GM21515 (cell line): ENCODE measurements around the gene DLG4.

ENCODE experiments used
- ATAC-seq: cut with Tn5 transposase; IDR thresholded peaks from one replicate; pipeline ENCODE4 v1.9.1; 2021; ENCODE audit not compliant: unreplicated experiment

DLG4 gene

DNA sequence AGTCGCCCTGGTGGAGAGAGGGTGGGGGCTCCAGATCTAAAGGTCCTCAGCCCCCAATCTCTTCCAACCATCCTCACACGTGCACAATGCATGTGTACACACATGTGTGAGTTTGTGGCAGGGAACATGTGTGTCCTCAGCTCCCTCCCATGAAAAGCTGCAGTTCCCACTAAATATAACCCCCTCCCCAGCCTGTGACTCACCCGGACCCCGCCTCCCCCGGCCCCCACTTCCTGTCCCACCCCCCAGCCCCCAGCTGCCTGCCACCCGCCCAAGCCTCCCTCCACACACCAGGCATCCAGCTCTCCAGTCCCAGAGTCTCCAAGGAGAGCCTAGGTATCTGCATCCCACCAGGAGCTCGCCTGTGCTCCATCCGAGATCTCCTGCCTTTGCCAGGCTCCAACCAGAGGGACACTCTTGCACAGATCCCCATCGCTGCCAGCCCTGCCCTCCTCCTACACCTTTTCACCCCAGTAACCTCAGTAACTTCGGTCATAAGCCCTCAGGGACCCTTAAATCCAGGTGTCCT lies 3.9 kb downstream of the DLG4 start:
- ATAC-seq, result no peak

DNA sequence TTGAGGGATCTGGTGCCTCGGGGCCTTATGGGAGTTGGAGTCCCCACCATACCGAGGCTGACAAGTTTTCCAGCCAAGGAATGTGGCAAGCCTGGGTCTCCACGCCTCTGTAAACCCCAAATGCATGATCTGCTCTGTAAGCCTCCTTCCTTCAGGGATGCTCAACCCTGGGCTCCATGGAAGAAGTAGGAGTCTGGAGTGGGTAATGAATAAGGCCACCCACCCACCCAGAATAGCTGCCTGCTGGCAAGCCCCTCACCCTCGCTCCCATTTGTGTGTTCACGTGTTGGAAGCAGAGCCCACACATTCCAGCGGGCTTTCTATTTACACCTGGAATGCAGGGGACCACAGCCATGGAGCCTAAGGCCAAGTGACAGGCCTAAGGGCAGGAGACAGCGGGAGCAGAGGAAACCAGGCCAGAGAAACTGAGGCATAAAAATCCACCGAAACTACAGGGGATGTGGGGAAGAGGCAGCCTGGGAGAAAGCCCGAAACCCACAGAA lies 4.4 kb downstream of the DLG4 start:
- ATAC-seq, result no peak

DNA sequence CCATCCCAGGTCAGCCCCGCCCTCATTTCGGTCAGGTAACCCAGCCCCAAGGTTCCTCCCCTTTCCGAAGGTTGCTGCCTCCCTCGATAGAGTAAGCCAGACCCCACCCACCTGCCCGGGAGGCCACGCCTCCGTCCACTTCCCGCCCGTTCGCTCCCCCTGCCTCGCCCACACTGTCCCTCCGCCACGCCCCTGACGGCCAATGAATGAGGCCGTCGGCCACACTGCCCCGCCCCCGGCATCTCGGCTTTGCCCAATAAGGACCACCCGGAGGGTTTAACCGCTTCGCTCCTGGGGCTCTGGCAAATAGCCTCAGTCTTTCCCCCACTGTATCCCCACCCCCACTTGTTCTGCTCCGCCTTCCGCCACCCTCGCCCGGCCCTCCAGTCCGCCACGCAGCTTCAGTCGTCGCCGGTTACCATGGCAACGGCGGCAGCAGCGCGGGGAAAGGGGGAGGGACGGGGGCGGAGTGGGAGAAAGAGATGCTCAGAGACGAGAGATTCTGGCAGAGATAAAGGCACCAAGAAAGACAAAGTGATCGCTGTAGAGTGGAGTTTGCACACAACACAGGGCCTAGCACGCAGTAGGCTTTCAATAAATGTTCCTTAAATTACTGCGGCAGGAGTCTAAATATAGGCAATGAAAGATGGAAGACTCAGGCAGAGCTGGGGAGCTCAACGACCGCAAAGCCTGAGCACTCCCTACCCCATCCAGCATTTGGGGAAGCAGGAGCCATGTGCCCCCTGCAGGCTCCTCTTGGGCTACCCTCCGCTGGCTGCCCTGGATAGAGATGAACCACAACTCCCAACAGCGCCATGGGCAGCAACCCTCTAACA lies 5.1 kb downstream of the DLG4 start:
- peak; percentile 64 for ATAC-seq

DNA sequence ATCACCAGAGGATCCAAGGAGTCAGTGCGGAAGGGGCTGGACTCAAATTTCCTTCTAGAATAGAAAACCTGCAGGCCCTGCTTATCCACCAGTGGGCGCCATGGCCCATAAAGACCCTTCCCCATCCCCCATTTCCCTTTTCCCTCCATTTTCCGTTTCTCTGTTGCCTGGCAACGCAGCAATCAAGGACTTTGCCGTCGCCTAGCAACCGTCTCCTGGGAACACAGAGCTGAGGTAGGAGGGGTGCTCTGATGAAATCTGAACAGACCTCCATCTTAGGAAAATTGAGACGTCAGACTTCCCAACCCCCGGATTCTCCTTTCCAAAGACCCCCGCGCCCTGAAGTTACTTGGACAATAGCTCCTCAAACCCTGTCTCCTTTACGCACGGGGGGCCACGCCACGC lies 5.7 kb downstream of the DLG4 start:
- no peak for ATAC-seq

DNA sequence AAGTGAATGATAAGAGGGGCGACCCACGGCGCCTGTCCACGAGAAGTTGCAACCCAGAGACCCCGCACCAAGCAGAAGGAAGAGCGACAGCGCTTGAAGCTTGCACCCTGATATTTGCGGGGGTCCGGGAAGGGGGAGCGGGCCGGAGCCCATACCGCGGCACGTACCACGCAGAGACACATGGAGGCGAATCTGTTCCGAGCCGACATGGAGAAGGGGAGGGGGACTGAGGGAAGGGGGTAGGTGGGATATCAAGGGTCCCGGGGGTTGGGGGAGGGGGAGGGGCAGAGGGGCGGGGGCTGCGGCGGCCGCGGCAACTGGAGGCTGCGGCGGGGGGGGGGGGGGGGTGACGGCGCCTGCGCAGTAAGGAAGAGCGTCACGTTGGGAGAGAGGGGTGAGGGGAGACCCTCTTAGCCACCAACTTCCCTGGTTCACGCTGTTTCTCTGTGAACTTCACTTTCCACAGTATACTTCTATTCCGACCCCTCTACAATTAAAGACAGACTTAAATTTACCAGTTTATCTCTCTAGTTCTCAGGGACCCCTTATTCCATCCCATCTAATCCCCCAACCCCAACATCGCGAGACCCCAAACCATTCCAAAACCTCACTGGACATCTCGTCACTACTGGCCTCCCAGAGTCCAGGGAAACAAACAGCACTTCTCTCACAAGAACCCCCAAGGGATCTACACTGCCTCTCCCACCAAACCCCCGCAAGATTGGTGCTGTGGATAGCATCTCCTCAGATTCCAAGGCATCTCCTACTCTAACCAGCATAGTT lies 8.0 kb downstream of the DLG4 start:
- ATAC-seq, result no peak

DNA sequence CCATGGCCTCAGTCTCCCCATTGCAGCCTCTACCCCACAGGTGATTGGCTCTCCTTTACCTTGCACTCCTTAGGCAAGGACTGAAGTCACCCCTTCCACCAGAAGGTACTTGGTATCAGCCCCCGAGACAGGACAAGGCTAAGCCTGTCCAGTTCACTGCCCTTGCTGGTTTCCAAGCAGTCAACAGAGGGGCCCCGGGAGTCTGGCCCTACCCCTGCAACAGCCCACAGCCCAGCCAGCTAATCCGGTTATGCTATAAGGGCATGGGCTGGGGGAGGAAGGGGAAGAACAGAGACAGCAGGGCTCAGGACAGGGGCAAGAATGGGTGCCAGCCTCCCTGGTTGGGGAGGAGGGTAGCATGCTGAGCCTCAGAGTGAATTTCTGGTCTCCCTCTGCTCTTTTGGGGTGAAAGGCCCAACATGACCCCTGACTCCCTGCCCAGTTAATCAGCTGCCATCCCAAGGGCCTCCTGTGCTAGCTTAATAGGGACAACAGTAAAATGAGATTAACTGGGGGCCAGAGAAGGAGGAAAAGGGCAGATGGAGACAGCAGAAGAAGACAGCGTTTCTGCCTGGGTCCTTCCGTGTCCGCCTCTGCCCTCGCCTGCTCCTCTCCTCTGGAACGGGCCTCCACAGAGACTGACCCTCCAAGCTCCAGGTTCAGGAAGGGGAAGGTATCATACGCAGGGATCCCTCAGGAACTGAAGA lies 10.7 kb downstream of the DLG4 start:
- no peak for ATAC-seq

DNA sequence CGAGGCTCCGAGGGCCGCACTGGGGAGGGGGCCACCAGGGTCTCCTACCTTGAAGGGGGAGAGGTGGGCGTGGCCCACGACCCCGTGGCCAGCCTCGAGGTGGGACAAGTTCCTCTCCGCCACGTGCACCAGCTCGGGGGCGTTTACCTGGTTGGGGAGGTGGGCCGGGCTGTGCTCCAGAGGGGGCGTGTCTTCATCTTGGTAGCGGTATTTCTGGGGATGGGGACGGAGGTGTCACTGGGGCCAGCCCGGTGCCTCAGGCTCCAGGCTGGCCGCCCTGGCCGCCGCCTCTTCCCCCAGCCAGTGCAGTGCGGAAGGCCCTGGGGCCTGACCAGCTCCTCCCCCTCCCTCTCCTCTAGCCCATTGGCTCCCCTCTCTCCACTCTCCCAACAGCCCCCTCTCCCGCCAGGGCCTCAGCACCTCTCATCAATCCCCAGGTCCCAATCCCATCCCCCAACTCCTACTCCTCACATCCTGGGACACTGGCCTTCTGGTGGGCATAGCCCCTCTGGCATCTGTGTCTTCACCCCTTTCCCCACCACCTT lies 11.5 kb downstream of the DLG4 start:
- no peak for ATAC-seq

DNA sequence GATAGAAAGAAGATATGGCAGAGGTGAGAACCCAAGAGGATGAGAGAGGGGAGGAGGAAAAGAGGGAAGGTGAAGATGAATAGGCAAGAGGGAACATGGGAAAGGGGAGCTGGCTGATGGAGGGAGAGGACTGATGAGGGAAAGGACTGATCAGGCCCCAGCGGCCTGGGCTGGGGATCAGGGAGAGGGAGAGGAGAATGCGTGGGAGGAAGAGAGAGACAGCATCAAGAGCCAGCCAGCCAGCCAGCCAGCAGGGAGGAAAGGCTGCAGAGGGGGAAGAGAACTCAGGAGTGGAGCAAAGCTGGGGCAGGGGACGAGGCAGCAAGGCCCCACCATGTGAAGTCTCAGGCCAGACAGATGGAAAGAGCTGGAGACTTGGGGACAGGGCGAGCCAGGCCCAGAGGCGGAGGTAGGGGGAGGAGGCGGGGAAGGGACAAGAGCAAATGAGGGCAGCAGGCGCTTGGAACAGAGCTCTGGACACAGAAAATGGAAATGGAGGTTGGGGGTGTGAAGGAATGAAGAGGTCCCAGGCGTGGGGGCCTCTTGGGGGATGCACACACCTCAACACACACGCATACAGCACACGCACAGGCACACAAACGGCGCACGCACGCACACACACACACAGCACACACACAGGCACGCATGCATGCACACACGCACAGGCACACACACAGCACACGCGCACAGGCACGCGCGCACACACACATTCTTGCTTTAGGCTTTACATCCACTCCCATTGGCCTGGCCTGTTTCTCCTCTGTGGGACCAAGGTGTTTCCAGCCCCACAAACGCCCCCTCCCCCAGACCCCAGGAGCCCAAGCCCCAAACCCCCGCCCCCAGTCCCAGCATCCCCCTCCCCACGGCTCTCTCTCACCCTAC lies 12.3 kb downstream of the DLG4 start:
- ATAC-seq, result no peak

DNA sequence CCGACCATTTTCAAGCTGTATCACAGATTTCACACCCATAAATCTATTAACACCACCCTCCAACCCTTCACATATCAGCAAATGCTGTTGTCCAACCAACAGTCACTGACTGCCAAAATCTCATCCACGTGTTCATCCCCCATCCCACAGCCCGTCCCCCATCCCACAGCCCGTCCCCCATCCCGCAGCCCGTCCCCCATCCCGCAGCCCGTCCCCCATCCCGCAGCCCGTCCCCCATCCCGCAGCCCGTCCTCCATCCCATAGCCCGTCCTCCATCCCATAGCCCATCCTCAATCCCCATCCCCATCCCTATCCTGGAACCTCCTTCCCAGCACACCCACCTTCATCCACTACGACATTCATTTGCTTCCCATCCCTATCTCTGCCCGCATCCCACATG lies 14.1 kb downstream of the DLG4 start:
- ATAC-seq, result no peak

DNA sequence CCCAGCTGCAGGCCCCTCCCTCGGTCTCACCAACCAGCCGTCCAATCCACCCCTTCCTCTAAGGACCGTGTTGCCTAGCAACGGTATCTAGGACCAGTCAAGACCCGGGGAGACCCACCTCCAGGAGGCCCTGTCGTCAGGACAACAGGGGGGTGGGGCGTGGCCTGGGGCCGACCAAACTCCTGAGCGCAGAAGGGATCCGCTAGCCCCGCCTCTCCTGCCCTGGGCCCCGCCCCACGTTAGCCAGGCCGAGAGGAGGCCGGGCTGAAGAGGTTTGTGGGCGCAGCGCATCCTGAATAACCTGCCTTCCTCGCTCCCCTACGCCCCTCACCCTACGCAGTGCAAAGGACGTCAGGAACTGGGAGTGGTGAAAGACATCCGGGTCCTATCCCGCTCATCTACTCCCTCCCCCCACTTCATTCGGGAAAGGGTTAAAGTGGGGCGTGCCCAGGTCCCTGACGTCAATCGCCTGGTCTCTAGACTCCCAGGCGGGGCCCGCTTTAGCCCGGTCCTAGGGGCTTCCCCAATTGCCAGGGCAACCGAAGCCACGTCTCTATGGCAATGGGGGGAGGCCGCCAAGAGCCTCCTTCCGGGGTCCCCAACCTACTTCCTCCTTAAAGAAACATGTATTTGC lies 14.7 kb downstream of the DLG4 start:
- peak; percentile 66 for ATAC-seq

DNA sequence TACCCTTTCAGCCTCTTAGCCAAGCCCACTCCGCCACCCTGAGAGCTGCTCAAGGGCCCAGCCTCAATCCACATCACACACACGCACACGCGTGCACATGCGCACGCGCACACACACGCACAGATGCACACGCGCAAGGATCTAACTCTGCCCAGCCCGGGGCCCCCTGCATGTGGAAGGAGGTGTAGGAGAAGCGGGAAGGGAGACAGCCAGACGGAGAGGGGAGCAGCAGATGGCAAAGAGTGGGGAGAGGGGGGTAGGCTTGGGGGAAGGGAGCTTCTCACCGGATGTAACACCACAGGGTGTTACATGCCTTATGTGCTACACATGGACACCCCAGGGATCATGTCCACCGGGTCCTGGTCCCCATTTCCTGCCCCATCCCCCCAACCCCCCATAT lies 15.3 kb downstream of the DLG4 start:
- ATAC-seq, result no peak

DNA sequence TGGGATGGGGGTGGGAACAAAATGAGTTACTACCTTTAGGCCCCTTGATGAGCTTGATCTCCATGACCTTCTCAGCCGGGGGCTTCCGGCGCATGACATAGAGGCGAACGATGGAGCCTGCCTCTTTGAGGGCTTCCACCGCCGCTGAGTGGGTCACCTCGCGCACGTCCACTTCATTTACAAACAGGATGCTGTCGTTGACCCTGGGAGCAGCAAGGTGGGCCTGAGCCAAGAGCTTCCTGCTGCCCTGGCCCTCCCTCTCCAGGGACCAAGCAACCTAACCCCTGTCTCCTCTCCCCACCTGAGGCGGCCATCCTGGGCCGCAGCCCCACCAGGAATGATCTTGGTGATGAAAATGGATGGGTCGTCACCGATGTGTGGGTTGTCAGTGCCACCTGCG lies 16.2 kb downstream of the DLG4 start:
- no peak for ATAC-seq

DNA sequence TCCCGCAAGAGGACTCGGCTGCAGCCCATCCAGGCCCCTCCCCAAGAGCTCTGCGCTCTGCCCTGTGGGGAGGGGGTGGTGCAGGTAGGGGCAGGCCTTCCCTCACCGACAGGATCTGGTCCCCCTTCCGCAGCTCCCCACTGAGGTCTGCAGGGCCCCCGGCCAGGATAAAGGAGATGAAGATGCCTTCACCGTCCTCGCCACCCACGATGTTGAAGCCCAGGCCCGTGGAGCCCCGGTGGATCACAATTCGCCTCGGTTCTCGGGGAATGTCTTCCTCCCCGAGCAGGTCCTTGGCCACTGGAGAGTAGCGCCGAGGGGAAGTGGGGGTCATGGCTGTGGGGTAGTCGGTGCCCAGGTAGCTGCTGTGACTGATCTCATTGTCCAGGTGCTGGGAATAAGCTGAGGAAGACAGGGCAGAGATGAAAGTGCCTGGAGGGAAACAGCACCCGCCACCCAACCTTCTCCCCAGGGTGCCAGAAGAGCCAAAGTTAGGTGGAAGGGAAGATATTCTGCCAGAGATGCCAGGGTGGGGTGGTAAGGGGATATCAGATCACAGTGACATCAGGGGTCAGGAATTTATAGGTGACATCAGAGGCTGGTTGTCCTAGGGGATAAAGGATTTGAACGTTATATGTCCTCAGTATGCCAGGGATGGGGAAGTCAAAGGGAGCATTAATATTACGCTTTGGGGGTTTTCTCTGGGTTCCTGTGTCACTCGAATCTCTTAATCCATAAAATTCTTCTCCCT lies 22.8 kb downstream of the DLG4 start:
- ATAC-seq, result no peak

DNA sequence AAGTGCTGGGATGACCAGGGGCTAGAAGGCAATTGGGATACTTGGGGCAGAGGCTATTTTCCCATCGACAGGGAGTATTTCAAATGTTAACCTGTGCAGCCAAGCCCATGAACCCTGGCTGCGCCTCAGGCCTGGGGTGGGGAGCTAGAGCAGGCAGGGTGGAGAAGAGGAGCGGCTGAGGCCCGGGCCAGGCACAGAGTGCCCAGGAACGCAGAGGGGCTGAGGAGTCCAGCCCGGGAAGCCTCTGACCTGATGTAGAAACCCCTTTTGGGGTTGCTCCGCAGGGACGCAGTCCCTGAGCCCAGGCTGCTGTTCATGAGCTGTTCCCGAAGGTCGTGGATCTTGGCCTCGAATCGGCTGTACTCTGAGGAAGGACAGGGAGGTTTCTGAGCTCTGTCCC lies 23.7 kb downstream of the DLG4 start:
- no peak for ATAC-seq

DNA sequence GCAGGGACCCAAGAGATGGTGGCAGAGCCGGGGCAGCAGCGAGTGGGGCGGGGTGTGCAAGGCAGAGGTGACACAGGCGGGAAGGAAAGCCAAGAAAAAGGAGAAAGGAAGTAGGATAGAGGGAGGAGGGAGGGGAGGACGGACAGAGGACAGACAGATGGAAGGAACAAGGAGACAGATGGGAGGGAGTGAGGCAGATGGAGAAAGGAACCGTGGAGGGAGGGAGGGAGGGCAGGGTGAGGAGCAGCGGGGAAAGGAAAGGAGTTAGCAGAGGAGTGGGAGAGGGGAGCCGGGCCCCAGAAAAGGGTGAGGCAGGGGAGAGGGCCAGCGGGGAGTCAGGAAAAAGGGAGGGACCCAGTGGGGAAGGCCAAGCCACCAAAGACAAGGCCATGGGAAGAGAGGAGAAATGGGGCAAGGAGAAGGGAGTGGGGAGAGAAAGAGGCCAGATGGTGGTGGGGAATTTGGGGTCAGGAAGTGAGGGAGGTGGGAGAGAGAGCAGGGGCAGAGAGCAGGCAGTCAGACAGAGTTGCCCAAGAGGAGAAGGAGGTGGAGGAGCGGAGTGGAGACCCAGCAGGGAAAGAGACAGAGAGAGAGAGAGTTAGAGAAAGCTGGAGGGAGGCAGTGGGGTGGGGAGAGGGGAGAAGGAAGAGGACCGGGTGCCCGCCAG lies 27.2 kb downstream of the DLG4 start:
- ATAC-seq, result no peak

DNA sequence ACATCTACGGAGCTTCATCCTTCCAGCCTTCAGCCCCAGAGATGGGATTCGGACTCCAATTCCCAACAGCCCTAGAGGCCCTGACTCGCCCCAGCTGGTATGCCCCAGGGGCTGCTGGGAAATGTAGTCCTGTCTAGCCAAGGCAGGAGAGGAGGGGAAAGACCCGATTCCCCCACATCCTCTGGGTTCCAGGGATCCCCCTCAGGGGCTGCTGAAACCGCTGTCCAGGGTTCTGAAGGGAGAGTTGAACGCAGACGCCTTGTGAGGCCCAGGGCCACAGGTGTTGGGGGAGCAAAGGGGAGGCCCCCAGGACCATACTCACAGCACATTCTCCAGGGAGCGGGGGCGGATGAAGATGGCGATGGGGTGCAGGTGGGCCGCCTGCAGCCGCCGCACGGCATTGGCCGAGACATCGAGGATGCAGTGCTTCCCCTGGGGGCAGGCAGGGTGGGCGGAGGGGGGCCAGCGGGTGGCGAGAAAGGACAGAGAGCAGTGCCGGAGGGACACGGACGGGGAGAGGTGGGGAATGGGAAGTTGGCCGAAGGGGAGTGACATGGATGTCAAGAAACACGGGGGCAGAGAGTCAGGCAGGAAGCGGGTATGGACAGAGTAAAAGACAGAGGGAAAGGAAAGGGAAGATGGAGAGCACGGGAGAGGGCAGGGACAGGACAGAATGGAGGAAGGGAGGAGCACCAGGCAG lies 27.9 kb downstream of the DLG4 start:
- ATAC-seq, result no peak

DNA sequence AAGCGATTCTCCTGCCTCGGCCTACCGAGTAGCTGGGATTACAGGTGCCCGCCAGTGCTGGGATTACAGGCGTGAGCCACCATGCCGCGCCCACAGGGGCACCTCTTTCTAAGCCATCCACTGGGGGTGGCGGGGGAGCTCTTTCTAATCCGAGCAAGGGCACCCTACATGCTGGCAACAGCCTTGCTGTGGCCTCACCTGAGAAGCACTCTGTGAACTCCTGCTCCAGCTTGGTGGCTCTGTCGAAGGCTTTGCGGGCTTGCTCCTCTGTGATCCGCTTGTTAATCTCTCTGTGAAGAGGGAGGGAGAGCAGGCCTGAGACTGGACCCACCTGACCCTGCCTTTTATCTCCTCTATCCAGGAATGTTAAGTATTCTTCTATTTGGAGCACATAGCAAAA lies 28.6 kb downstream of the DLG4 start:
- no peak for ATAC-seq
